Adrenal gland (tissue), 12 donors: ENCODE measurements around the gene ANKRD44. TPM values are rescaled to one million over a fixed set of nuclear protein-coding genes. Genes with fewer than 3 reads are reported as not detected.

Experiments
- DNase-seq, 7 donors: peaks; one replicate each; pipeline ENCODE4 v3.0.0-alpha.2; 2019 to 2020
- H3K27ac ChIP-seq, 5 donors: fragments of 200-600 bp; sonication (generic) in 4 of 5; 1 replicate in 3 of 5; 2 replicates in 2 of 5; pipeline versions ENCODE4 v1.5.1 to v1.8.0; 2016 to 2020; ENCODE audit warnings: mild to moderate bottlenecking in 1 of 5
- H3K27me3 ChIP-seq: fragments of 200-600 bp; 2 replicates; pipeline ENCODE4 v1.8.0; 2021
- H3K36me3 ChIP-seq, 2 donors: fragments of 200-600 bp; replicated peaks in 1 of 2; 1 replicate in 1 of 2; 2 replicates in 1 of 2; pipeline versions ENCODE4 v1.5.1 to v1.8.0; 2018 to 2022
- H3K4me1 ChIP-seq, 2 donors: fragments of 200-600 bp; replicated peaks in 1 of 2; 1 replicate in 1 of 2; 2 replicates in 1 of 2; pipeline versions ENCODE4 v1.5.1 to v1.8.0; 2018 to 2021
- H3K4me3 ChIP-seq, 4 donors: fragments of 200-600 bp; sonication (generic) in 3 of 4; one replicate each; pipeline ENCODE4 v1.5.1; 2016 to 2018
- H3K9me3 ChIP-seq, 3 donors: fragments of 200-600 bp; sonication (generic) in 1 of 3; replicated peaks in 1 of 3; 1 replicate in 2 of 3; 2 replicates in 1 of 3; pipeline versions ENCODE4 v1.5.1 to v1.8.0; 2016 to 2021
- CTCF ChIP-seq, 6 experiments: fragments of 450-650 bp in 4 of 6; fragments of 200-600 bp in 2 of 6; sonication (generic) in 1 of 6; IDR thresholded peaks; 1 replicate in 5 of 6; 2 replicates in 1 of 6; pipeline versions ENCODE4 v1.5.1 to v1.8.0; 2016 to 2021; ENCODE audit warnings: antibody characterized with exemption in 6 of 6, mild to moderate bottlenecking in 2 of 6, moderate library complexity in 1 of 6
- POLR2A ChIP-seq, 2 donors: fragments of 450-650 bp; IDR thresholded peaks; one replicate each; pipeline ENCODE4 v1.6.1; 2017; ENCODE audit warnings: antibody characterized with exemption in 2 of 2, mild to moderate bottlenecking in 2 of 2, moderate library complexity in 1 of 2
- WGBS, 4 donors: extraction: QIAGEN DNeasy Blood & Tissue Kit in 2 of 4; methylation state at CpG; one replicate each; pipeline versions ENCODE4 v1.1.5 to v1.1.7; 2013 to 2017; 5-methylcytosine and 5-hydroxymethylcytosine counted together
- intact Hi-C, 2 donors: fragments of 100-400 bp; cut with DNase I; formaldehyde crosslinking; loops; one replicate each; pipeline versions ENCODE4 v1.14.1 to v1.15.0; 2022 to 2023
- polyA plus RNA-seq, 3 donors: library from polyadenylated mRNA; stranded (reverse); fragments of 200-250 nt in 2 of 3; fragments of 350-450 nt in 1 of 3; fragmentation: Illumina TruSeq in 1 of 3; extraction: RNeasy Lipid Tissue Mini Kit (QIAGEN cat#74804) in 1 of 3; gene quantifications; one replicate each; pipeline ENCODE4 v1.2.3, GENCODE V29; 2013 to 2014
- total RNA-seq, 9 donors: library from RNA; depleted of rRNA in 4 of 9; stranded (reverse); fragments of >200 nt in 4 of 9; fragments of 120-200 nt in 1 of 9; fragmentation: NEBNext Ultra II Directional in 1 of 9; extraction: Animal tissue kit (Norgen Biotek cat#: 25700) in 1 of 9; gene quantifications; one replicate each; pipeline versions ENCODE4 v1.1.0 to v1.2.4, GENCODE V29; 2013 to 2023
- donor health status: healthy with polysubstance abuse.
- donor health status: Bipolar disorder and iron deficiency.
- donor health status: DM: yes; HTN: yes; CAD: no.
- donor health status: DM: no; HTN: no; CAD: no.
- donor health status: DM: no; HTN: no; CAD: no.
- donor health status: DM: yes; HTN: yes; CAD: no.

Gene ANKRD44
- total and polyA plus RNA-seq, 12 donors, result 3.8 to 40.2 (median 21.3) TPM

- H3K4me3 ChIP-seq, result no peak overlapping the region
- TF ChIP-seq CTCF (IDR thresholded peaks at IDR 0.05), result no peak
- no peak for TF ChIP-seq POLR2A (IDR thresholded peaks at IDR 0.05)
- no peak for DNase-seq
- WGBS, 4 donors, result 45 to 60% (median 59%) methylated on average over 5 of the region's 5 CpGs
- H3K36me3 ChIP-seq, result no peaks in the 10 kb centered on the region
- H3K4me1 ChIP-seq, result peaks cover 0 to 20% of the 10 kb centered on the region in 2 donors
- no peaks in the 10 kb centered on the region for H3K27me3 ChIP-seq
- H3K9me3 ChIP-seq, result no peaks in the 10 kb centered on the region
- intact Hi-C loops, result no loop called here
- peak overlapping the region in 2 of 5 donors; percentile 13 to 37 for H3K27ac ChIP-seq
These were observed 105.9 kb downstream of the ANKRD44 start for GRCh38 chr2:197204519-197205250.

- intact Hi-C loops, result no loop called here
- H3K27me3 ChIP-seq, result no peaks in the 10 kb centered on the region
- WGBS, 4 donors, result 73 to 80% (median 77%) methylated on average over 2 of the region's 2 CpGs
- H3K9me3 ChIP-seq, result no peaks in the 10 kb centered on the region
- no peak overlapping the region for H3K4me3 ChIP-seq
- H3K4me1 ChIP-seq, result peaks cover 0 to 18% of the 10 kb centered on the region in 2 donors
- no peaks in the 10 kb centered on the region for H3K36me3 ChIP-seq
- DNase-seq, result peak in 1 of 7 donors; percentile 14
- TF ChIP-seq POLR2A (IDR thresholded peaks at IDR 0.05) (no peak), CTCF (IDR thresholded peaks at IDR 0.05) (no peak)
- H3K27ac ChIP-seq, result no peak overlapping the region
These were observed 108.7 kb downstream of the ANKRD44 start for GRCh38 chr2:197201874-197202273.

DNA sequence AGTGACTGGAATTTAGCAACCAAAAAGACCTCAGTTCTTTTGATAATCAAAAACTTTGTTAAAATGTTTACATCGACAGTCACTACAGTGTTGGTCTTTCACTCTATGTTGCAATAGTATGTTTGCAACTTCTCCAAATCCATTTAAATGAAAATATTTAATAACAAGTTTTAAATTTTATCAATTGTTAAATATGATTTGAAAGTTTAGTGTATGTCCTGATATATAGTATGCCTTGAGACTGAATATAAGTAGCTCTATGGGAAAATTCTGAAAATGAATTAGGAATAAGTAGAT is 109.9 kb downstream of the ANKRD44 start:
- Histone ChIP-seq H3K27me3 (no peaks in the 10 kb centered on the region), H3K4me1 (peaks cover 4 to 28% of the 10 kb centered on the region in 2 donors), H3K4me3 (no peak overlapping the region), H3K9me3 (no peaks in the 10 kb centered on the region), H3K27ac (no peak overlapping the region), H3K36me3 (no peaks in the 10 kb centered on the region)
- no peak for TF ChIP-seq CTCF (IDR thresholded peaks at IDR 0.05)
- TF ChIP-seq POLR2A (IDR thresholded peaks at IDR 0.05), result no peak
- DNase-seq, result no peak
- 75 to 83% (median 81%) methylated on average over 1 of the region's 1 CpG for WGBS, 4 donors
- intact Hi-C loops, result no loop called here

GRCh38 chr2:197200051-197200761 is 110.4 kb downstream of the ANKRD44 start:
- H3K36me3 ChIP-seq, result no peaks in the 10 kb centered on the region
- TF ChIP-seq POLR2A (IDR thresholded peaks at IDR 0.05) (no peak), CTCF (IDR thresholded peaks at IDR 0.05) (no peak)
- H3K4me3 ChIP-seq, result no peak overlapping the region
- intact Hi-C loops, result no loop called here
- WGBS, 4 donors, result 65 to 78% (median 73%) methylated on average over 3 of the region's 3 CpGs
- H3K27ac ChIP-seq, result no peak overlapping the region
- peaks cover 6 to 33% of the 10 kb centered on the region in 2 donors for H3K4me1 ChIP-seq
- no peaks in the 10 kb centered on the region for H3K27me3 ChIP-seq
- H3K9me3 ChIP-seq, result no peaks in the 10 kb centered on the region
- DNase-seq, result no peak
